NCI-H345 treated with DMSO at 0.1 percent for 48 hours (cell line): Measurements from ENCODE around the gene RASL10A.

Experiments
- DNase-seq: peaks from one replicate; lab custom pipeline; 2025; ENCODE audit not compliant: unreplicated experiment; lab: John Stamatoyannopoulos, UW

Gene RASL10A

GRCh38 chr22:29323641-29324040 is 8.1 kb upstream of the RASL10A start:
- DNase-seq = no peak

GRCh38 chr22:29320546-29320945 is 5.0 kb upstream of the RASL10A start:
- DNase-seq = no peak

GRCh38 chr22:29319072-29319471 is 3.6 kb upstream of the RASL10A start:
- DNase-seq = no peak

GRCh38 chr22:29317827-29318454 is 2.4 kb upstream of the RASL10A start:
- no peak for DNase-seq

- no peak for DNase-seq
Observed at GRCh38 chr22:29316141-29316828, 788 bp upstream of the RASL10A start.

GRCh38 chr22:29314537-29315285 is 786 bp downstream of the RASL10A start:
- DNase-seq = no peak

GRCh38 chr22:29313576-29314466 is 1.7 kb downstream of the RASL10A start:
- DNase-seq = no peak

GRCh38 chr22:29313126-29313575 is 2.3 kb downstream of the RASL10A start:
- DNase-seq = no peak

- DNase-seq = no peak
Observed at GRCh38 chr22:29312218-29313125, 3.0 kb downstream of the RASL10A start.

GRCh38 chr22:29311464-29312217 is 3.9 kb downstream of the RASL10A start:
- no peak for DNase-seq

- DNase-seq = no peak
Observed at GRCh38 chr22:29310863-29311339, 4.6 kb downstream of the RASL10A start.

GRCh38 chr22:29310065-29310862 is 5.2 kb downstream of the RASL10A start:
- no peak for DNase-seq

GRCh38 chr22:29309332-29310064 is 6.0 kb downstream of the RASL10A start:
- DNase-seq = no peak

GRCh38 chr22:29308791-29309262 is 6.7 kb downstream of the RASL10A start:
- no peak for DNase-seq

GRCh38 chr22:29308148-29308790 is 7.2 kb downstream of the RASL10A start:
- DNase-seq = no peak

- DNase-seq = no peak
Observed at GRCh38 chr22:29307596-29308147, 7.8 kb downstream of the RASL10A start.
